ENCODE results near the gene RAP2A.

DNA sequence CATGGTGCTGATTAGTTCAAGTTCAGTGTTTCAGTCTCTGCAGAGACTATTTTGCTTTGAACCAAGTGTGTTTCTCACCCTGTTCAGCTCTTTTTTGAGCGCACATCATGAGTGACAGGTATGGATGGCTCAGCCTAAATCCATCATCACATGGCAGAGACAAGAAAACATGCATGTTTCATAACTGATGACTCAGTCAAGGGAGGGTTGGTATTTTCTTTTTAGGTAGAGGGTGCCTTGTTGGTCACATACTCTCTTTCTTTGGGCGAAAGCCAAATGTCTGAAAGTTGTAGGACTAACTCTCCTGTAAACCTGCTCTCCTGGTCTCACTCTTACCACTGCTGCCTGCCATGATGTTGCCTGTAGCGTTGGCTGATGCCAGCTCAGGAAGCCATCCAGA, 48.1 kb upstream of the RAP2A start:
- TF ChIP-seq, protein P1, sequence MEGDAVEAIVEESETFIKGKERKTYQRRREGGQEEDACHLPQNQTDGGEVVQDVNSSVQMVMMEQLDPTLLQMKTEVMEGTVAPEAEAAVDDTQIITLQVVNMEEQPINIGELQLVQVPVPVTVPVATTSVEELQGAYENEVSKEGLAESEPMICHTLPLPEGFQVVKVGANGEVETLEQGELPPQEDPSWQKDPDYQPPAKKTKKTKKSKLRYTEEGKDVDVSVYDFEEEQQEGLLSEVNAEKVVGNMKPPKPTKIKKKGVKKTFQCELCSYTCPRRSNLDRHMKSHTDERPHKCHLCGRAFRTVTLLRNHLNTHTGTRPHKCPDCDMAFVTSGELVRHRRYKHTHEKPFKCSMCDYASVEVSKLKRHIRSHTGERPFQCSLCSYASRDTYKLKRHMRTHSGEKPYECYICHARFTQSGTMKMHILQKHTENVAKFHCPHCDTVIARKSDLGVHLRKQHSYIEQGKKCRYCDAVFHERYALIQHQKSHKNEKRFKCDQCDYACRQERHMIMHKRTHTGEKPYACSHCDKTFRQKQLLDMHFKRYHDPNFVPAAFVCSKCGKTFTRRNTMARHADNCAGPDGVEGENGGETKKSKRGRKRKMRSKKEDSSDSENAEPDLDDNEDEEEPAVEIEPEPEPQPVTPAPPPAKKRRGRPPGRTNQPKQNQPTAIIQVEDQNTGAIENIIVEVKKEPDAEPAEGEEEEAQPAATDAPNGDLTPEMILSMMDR (IDR thresholded peaks at IDR 0.05): no peak
- no peak for TF ChIP-seq POLR2A (IDR thresholded peaks at IDR 0.05)

Measured in uterus (tissue), 2 donors.